Neural cell (in vitro differentiated cells): ENCODE results near the gene RYR2. TPM values are rescaled to one million over a fixed set of nuclear protein-coding genes. Genes with fewer than 3 reads are reported as not detected.
A peak's percentile ranks its signal among the peaks of the same experiment; 100 is the strongest.

Experiments
- H2AFZ ChIP-seq: fragments of 200-600, 300-800 bp; sonication (generic), shearing (Covaris generic); 2 replicates; pipeline ENCODE4 v1.6.0; 2014; ENCODE audit warnings: low read depth, mild to moderate bottlenecking, antibody characterized with exemption, low read length, moderate library complexity
- H3F3A ChIP-seq: fragments of 200-600 bp; shearing (Covaris generic); 2 replicates; pipeline ENCODE4 v1.6.1; 2016; ENCODE audit warnings: mild to moderate bottlenecking, moderate library complexity, mixed read lengths, antibody characterized with exemption, low read length; ENCODE audit not compliant: insufficient read depth, poor library complexity, severe bottlenecking
- H3K27ac ChIP-seq: fragments of 200-600, 300-800 bp; sonication (generic), shearing (Covaris generic); 2 replicates; pipeline ENCODE4 v1.5.1; 2014; ENCODE audit warnings: mild to moderate bottlenecking, low read length, moderate library complexity
- H3K27me3 ChIP-seq: fragments of 300-800, 200-600 bp; sonication (generic), shearing (Covaris generic); 2 replicates; pipeline ENCODE4 v1.6.0; 2014; ENCODE audit warnings: mild to moderate bottlenecking, low read depth, low read length, moderate library complexity; ENCODE audit not compliant: insufficient read depth
- H3K36me3 ChIP-seq: fragments of 300-800, 200-600 bp; sonication (generic), shearing (Covaris generic); 2 replicates; pipeline ENCODE4 v1.5.1; 2014; ENCODE audit warnings: mild to moderate bottlenecking, antibody characterized with exemption, low read length, moderate library complexity; ENCODE audit not compliant: insufficient read depth
- H3K4me2 ChIP-seq: fragments of 300-800, 200-600 bp; sonication (generic), shearing (Covaris generic); 2 replicates; pipeline ENCODE4 v1.6.0; 2014; ENCODE audit warnings: mild to moderate bottlenecking, low read length
- H3K4me3 ChIP-seq: fragments of 300-800, 200-600 bp; sonication (generic), shearing (Covaris generic); 2 replicates; pipeline ENCODE4 v1.5.1; 2014; ENCODE audit warnings: mild to moderate bottlenecking, low read length, moderate library complexity
- H3K79me2 ChIP-seq: fragments of 200-600 bp; shearing (Covaris generic); replicated peaks from 2 replicates; pipeline ENCODE4 v1.6.0; 2014; ENCODE audit warnings: mild to moderate bottlenecking, low read length, moderate library complexity; ENCODE audit not compliant: insufficient read depth
- H3K9ac ChIP-seq: fragments of 300-800, 200-600 bp; sonication (generic), shearing (Covaris generic); 2 replicates; pipeline ENCODE4 v1.6.1; 2016; ENCODE audit warnings: mild to moderate bottlenecking, low read length, mixed read lengths
- H3K9me2 ChIP-seq: fragments of 200-600 bp; shearing (Covaris generic); 2 replicates; pipeline ENCODE4 v1.6.1; 2016; ENCODE audit warnings: mild to moderate bottlenecking, low read length, mixed read lengths; ENCODE audit not compliant: insufficient read depth
- H3K9me3 ChIP-seq: fragments of 200-600, 300-800 bp; sonication (generic), shearing (Covaris generic); 2 replicates; pipeline ENCODE4 v1.6.1; 2016; ENCODE audit warnings: mild to moderate bottlenecking, mixed run types, low read length, moderate library complexity, mixed read lengths
- H4K20me1 ChIP-seq: fragments of 200-600 bp; shearing (Covaris generic); 2 replicates; pipeline ENCODE4 v1.6.1; 2016; ENCODE audit warnings: mild to moderate bottlenecking, mixed run types; ENCODE audit not compliant: insufficient read depth
- CTCF ChIP-seq: fragments of 450-650 bp; IDR thresholded peaks from 2 replicates; pipeline ENCODE4 v1.5.1; 2014; ENCODE audit warnings: antibody characterized with exemption, mild to moderate bottlenecking, moderate library complexity; ENCODE audit not compliant: poor library complexity, severe bottlenecking
- EP300 ChIP-seq: fragments of 450-650 bp; conservative IDR thresholded peaks from 2 replicates; pipeline ENCODE4 v1.6.1; 2014; ENCODE audit warnings: antibody characterized with exemption, mild to moderate bottlenecking, moderate library complexity; ENCODE audit not compliant: poor library complexity, severe bottlenecking
- EZH2 ChIP-seq: fragments of 200-600, 300-800 bp; shearing (Covaris generic), sonication (generic); IDR thresholded peaks from 2 replicates; pipeline ENCODE4 v1.6.1; 2014; ENCODE audit warnings: antibody characterized with exemption, low read length, borderline replicate concordance, mild to moderate bottlenecking; ENCODE audit not compliant: insufficient read depth, poor library complexity, severe bottlenecking
- MXI1 ChIP-seq: fragments of 450-650 bp; conservative IDR thresholded peaks from 2 replicates; pipeline ENCODE4 v1.6.1; 2014; ENCODE audit warnings: antibody characterized with exemption, mild to moderate bottlenecking; ENCODE audit not compliant: poor library complexity, severe bottlenecking
- POLR2AphosphoS5 ChIP-seq: IDR thresholded peaks from 2 replicates; pipeline ENCODE4 v1.6.1; 2012
- RAD21 ChIP-seq: fragments of 450-650 bp; conservative IDR thresholded peaks from 2 replicates; pipeline ENCODE4 v1.6.1; 2014; ENCODE audit warnings: antibody characterized with exemption, mild to moderate bottlenecking, moderate library complexity
- REST ChIP-seq: IDR thresholded peaks from 2 replicates; pipeline ENCODE4 v1.6.1; 2012; ENCODE audit warnings: borderline replicate concordance
- SMC3 ChIP-seq: fragments of 450-650 bp; conservative IDR thresholded peaks from 2 replicates; pipeline ENCODE4 v1.6.1; 2014; ENCODE audit warnings: antibody characterized with exemption, mild to moderate bottlenecking, moderate library complexity; ENCODE audit not compliant: poor library complexity
- TAF1 ChIP-seq: IDR thresholded peaks from 2 replicates; pipeline ENCODE4 v1.6.1; 2012; ENCODE audit warnings: low read depth
- polyA plus RNA-seq: library from polyadenylated mRNA; depleted of rRNA; stranded (reverse); fragments of >200 nt; gene quantifications from 2 replicates; pipeline ENCODE4 v1.2.3, GENCODE V29; 2014

RYR2 gene
- polyA plus RNA-seq, 1 donor from 2014 or later: 3.8 TPM

GRCh38 chr1:237863234-237863633, 821.2 kb downstream of the RYR2 start:
- H2AFZ ChIP-seq: no peak overlapping the region
- no peak overlapping the region for H3K9ac ChIP-seq
- no peak overlapping the region for H3K4me3 ChIP-seq
- no peaks in the 10 kb centered on the region for H4K20me1 ChIP-seq
- no peaks in the 10 kb centered on the region for H3K9me3 ChIP-seq
- H3K9me2 ChIP-seq: no peaks in the 10 kb centered on the region
- H3K4me2 ChIP-seq: no peak overlapping the region
- no peaks in the 10 kb centered on the region for H3K27me3 ChIP-seq
- no peak overlapping the region for H3K27ac ChIP-seq
- H3K36me3 ChIP-seq: no peaks in the 10 kb centered on the region
- no peaks in the 10 kb centered on the region for H3K79me2 ChIP-seq
- no peak for TF ChIP-seq MXI1
- TF ChIP-seq RAD21: no peak
- no peak for TF ChIP-seq EZH2
- no peak for TF ChIP-seq EP300
- TF ChIP-seq POLR2AphosphoS5: no peak
- TF ChIP-seq SMC3: no peak
- no peak for TF ChIP-seq CTCF
- no peak for TF ChIP-seq TAF1
- no peak for TF ChIP-seq REST
- H3F3A ChIP-seq: no peaks in the 10 kb centered on the region

GRCh38 chr1:237864338-237865244, 822.6 kb downstream of the RYR2 start:
- Histone ChIP-seq H4K20me1 (no peaks in the 10 kb centered on the region), H3K4me2 (no peak overlapping the region), H3K9ac (no peak overlapping the region), H3K9me3 (no peaks in the 10 kb centered on the region), H3K36me3 (no peaks in the 10 kb centered on the region), H3K4me3 (peak overlapping the region; percentile 48), H3K27ac (no peak overlapping the region), H3K27me3 (no peaks in the 10 kb centered on the region), H3K79me2 (no peaks in the 10 kb centered on the region), H3K9me2 (no peaks in the 10 kb centered on the region), H2AFZ (no peak overlapping the region), H3F3A (no peaks in the 10 kb centered on the region)
- no peak for TF ChIP-seq POLR2AphosphoS5
- TF ChIP-seq EP300: no peak
- no peak for TF ChIP-seq TAF1
- no peak for TF ChIP-seq REST
- no peak for TF ChIP-seq EZH2
- TF ChIP-seq RAD21: peak; percentile 86
- peak; percentile 54 for TF ChIP-seq MXI1
- peak; percentile 83 for TF ChIP-seq CTCF
- TF ChIP-seq SMC3: peak; percentile 86
